OCI-LY1 (cell line): ENCODE data around the gene SSPN.

Source experiments
- EZH2 ChIP-seq: fragments of 200-600 bp; sonication (generic), shearing (Covaris generic); IDR thresholded peaks from 2 replicates; pipeline ENCODE4 v1.8.0; 2017; ENCODE audit warnings: borderline replicate concordance, mixed run types, mild to moderate bottlenecking, antibody characterized with exemption, low read length, moderate library complexity, mixed read lengths
- TF ChIP-seq, protein P1 (sequence below): fragments of 200-600 bp; sonication (generic), shearing (Covaris generic); IDR thresholded peaks from 2 replicates; pipeline ENCODE4 v1.5.1; 2017; ENCODE audit warnings: mild to moderate bottlenecking, antibody characterized with exemption, low read length, moderate library complexity, mixed read lengths

DNA sequence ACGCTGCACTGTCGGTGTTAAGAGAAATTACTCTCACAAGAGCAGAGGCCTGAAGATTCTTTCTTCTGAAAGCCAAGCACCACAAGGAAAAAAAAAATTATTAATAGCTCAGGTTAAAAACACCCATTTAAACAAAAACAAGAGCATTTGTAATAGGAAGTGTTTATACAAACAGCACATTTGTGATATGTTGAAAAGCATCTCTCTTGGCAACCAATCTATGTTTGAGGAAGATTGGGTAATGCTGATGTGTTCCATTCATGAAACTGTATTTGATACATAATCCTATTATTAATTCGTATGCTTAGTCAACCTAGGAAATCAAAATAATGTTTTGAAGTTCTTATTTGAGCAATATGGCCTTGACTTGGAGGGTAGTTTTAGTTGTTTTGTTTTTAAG lies 36.5 kb downstream of the SSPN start:
- TF ChIP-seq, protein P1, sequence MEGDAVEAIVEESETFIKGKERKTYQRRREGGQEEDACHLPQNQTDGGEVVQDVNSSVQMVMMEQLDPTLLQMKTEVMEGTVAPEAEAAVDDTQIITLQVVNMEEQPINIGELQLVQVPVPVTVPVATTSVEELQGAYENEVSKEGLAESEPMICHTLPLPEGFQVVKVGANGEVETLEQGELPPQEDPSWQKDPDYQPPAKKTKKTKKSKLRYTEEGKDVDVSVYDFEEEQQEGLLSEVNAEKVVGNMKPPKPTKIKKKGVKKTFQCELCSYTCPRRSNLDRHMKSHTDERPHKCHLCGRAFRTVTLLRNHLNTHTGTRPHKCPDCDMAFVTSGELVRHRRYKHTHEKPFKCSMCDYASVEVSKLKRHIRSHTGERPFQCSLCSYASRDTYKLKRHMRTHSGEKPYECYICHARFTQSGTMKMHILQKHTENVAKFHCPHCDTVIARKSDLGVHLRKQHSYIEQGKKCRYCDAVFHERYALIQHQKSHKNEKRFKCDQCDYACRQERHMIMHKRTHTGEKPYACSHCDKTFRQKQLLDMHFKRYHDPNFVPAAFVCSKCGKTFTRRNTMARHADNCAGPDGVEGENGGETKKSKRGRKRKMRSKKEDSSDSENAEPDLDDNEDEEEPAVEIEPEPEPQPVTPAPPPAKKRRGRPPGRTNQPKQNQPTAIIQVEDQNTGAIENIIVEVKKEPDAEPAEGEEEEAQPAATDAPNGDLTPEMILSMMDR: no peak
- no peak for TF ChIP-seq EZH2
